Aorta (tissue), 5 donors: ENCODE results near the gene INPP5D. TPM values are rescaled to one million over a fixed set of nuclear protein-coding genes. Genes with fewer than 3 reads are reported as not detected.
A peak's percentile ranks its signal among the peaks of the same experiment; 100 is the strongest.
"Not testable (repeated sequence)": the region's sequence is repeated elsewhere in the genome, so short reads cannot be mapped to it uniquely, and the experiment has no call there.

Experiments
- ATAC-seq: fragments of 200-7000 bp; cut with Tn5 transposase; one replicate; pipeline ENCODE4 v1.9.1; 2022; ENCODE audit warnings: moderate library complexity; ENCODE audit not compliant: low FRiP score
- DNase-seq, 2 donors: peaks; one replicate each; pipeline ENCODE4 v3.0.0-alpha.2; 2020
- H3K27ac ChIP-seq, 2 donors: one replicate each; pipeline ENCODE4 v1.5.1; 2013; ENCODE audit warnings: low read length in 2 of 2, mild to moderate bottlenecking in 2 of 2, moderate library complexity in 2 of 2, control low read depth in 1 of 2, inconsistent platforms in 1 of 2, low read depth in 1 of 2
- H3K27me3 ChIP-seq, 2 donors: one replicate each; pipeline ENCODE4 v1.6.1; 2013; ENCODE audit warnings: control low read depth in 1 of 2, low read length in 1 of 2, mild to moderate bottlenecking in 1 of 2, moderate library complexity in 1 of 2; ENCODE audit not compliant: insufficient read depth in 2 of 2, control insufficient read depth in 1 of 2
- H3K36me3 ChIP-seq, 2 donors: one replicate each; pipeline ENCODE4 v1.6.1; 2013; ENCODE audit warnings: control low read depth in 1 of 2, low read length in 1 of 2, mild to moderate bottlenecking in 1 of 2; ENCODE audit not compliant: insufficient read depth in 2 of 2, control insufficient read depth in 1 of 2
- H3K4me1 ChIP-seq, 2 donors: one replicate each; pipeline ENCODE4 v1.6.1; 2013; ENCODE audit warnings: low read length in 2 of 2, control low read depth in 1 of 2, mild to moderate bottlenecking in 1 of 2, moderate library complexity in 1 of 2; ENCODE audit not compliant: insufficient read depth in 2 of 2, control insufficient read depth in 1 of 2
- H3K4me3 ChIP-seq, 2 donors: one replicate each; pipeline ENCODE4 v1.5.1; 2013; ENCODE audit warnings: low read length in 2 of 2, control low read depth in 1 of 2, mild to moderate bottlenecking in 1 of 2
- H3K9me3 ChIP-seq: one replicate; pipeline ENCODE4 v1.6.1; 2013; ENCODE audit warnings: mild to moderate bottlenecking, low read length; ENCODE audit not compliant: control insufficient read depth
- WGBS, 2 donors: extraction: QIAGEN DNeasy Blood & Tissue Kit; methylation state at CpG; one replicate each; pipeline ENCODE4 v1.1.7; 2013; 5-methylcytosine and 5-hydroxymethylcytosine counted together
- intact Hi-C, 2 donors: fragments of 100-400 bp; cut with DNase I; formaldehyde crosslinking; loops; one replicate each; pipeline versions ENCODE4 v1.14.2 to v1.15.0; 2022
- polyA plus RNA-seq, 2 donors: library from polyadenylated mRNA; stranded (reverse); fragments of 200-250 nt; gene quantifications; one replicate each; pipeline ENCODE4 v1.2.3, GENCODE V29; 2013
- total RNA-seq, 2 donors: library from RNA; stranded (reverse); fragmentation: NEBNext Ultra II Directional; extraction: Animal tissue kit (Norgen Biotek cat#: 25700); gene quantifications; one replicate each; pipeline ENCODE4 v1.2.1, GENCODE V29; 2021
- donor health status: healthy with polysubstance abuse.
- donor health status: Bipolar disorder and iron deficiency.
- donor health status: DM: no; HTN: no; CAD: no.
- donor health status: DM: no; HTN: no; CAD: no.
- donor health status: DM: yes; HTN: yes; CAD: no.

Gene INPP5D
- total and polyA plus RNA-seq, 4 donors, result 0.95 to 51.2 (median 17.2) TPM

GRCh38 chr2:233147136-233147828, 87.1 kb downstream of the INPP5D start:
- no peaks in the 10 kb centered on the region for H3K27me3 ChIP-seq
- intact Hi-C loops, result no loop called here
- no peaks in the 10 kb centered on the region for H3K36me3 ChIP-seq
- no peak for ATAC-seq
- no peaks in the 10 kb centered on the region for H3K4me1 ChIP-seq
- peak in 1 of 2 donors; percentile 26 for DNase-seq
- H3K9me3 ChIP-seq, result no peaks in the 10 kb centered on the region
- H3K4me3 ChIP-seq, result no peak overlapping the region
- no peak overlapping the region for H3K27ac ChIP-seq
- WGBS, 2 donors, result 62 to 63% methylated on average over 22 of the region's 22 CpGs

- intact Hi-C loops, result no loop called here
- no peaks in the 10 kb centered on the region for H3K27me3 ChIP-seq
- DNase-seq, result no peak
- H3K27ac ChIP-seq, result no peak overlapping the region
- no peaks in the 10 kb centered on the region for H3K36me3 ChIP-seq
- ATAC-seq, result no peak
- H3K4me3 ChIP-seq, result no peak overlapping the region
- H3K4me1 ChIP-seq, result no peaks in the 10 kb centered on the region
- no peaks in the 10 kb centered on the region for H3K9me3 ChIP-seq
- WGBS, 2 donors, result 73 to 90% methylated on average over 1 of the region's 1 CpG
Measured at GRCh38 chr2:233147829-233148167, 87.7 kb downstream of the INPP5D start.

- no peak overlapping the region for H3K27ac ChIP-seq
- H3K9me3 ChIP-seq, result no peaks in the 10 kb centered on the region
- H3K4me3 ChIP-seq, result no peak overlapping the region
- H3K4me1 ChIP-seq, result no peaks in the 10 kb centered on the region
- H3K27me3 ChIP-seq, result no peaks in the 10 kb centered on the region
- DNase-seq (peak in 1 of 2 donors; percentile 29), ATAC-seq (no peak)
- no peaks in the 10 kb centered on the region for H3K36me3 ChIP-seq
- intact Hi-C loops, result no loop called here
- WGBS, 2 donors, result 83 to 84% methylated on average over 10 of the region's 10 CpGs
Measured at GRCh38 chr2:233148354-233148753, 88.2 kb downstream of the INPP5D start.

GRCh38 chr2:233152541-233152940, 92.4 kb downstream of the INPP5D start:
- Histone ChIP-seq H3K4me1 (no peaks in the 10 kb centered on the region), H3K36me3 (no peaks in the 10 kb centered on the region), H3K27ac (no peak overlapping the region), H3K27me3 (no peaks in the 10 kb centered on the region), H3K9me3 (no peaks in the 10 kb centered on the region), H3K4me3 (no peak overlapping the region)
- WGBS, 2 donors, result 1 to 3% methylated on average over 5 of the region's 5 CpGs
- peak in 1 of 2 donors; percentile 63 for DNase-seq
- ATAC-seq, result no peak
- intact Hi-C loops, result no loop called here

- DNase-seq, result peak in 1 of 2 donors; percentile 2
- no peak for ATAC-seq
- intact Hi-C loops, result no loop called here
- Histone ChIP-seq H3K4me1 (no peaks in the 10 kb centered on the region), H3K4me3 (no peak overlapping the region), H3K27me3 (no peaks in the 10 kb centered on the region), H3K36me3 (no peaks in the 10 kb centered on the region), H3K9me3 (no peaks in the 10 kb centered on the region), H3K27ac (no peak overlapping the region)
- WGBS, 2 donors, result 55 to 69% methylated on average over 9 of the region's 9 CpGs
Measured at GRCh38 chr2:233153146-233153798, 93.1 kb downstream of the INPP5D start.

- DNase-seq, result no peak
- no peak overlapping the region for H3K4me3 ChIP-seq
- ATAC-seq, result no peak
- no peaks in the 10 kb centered on the region for H3K4me1 ChIP-seq
- no peaks in the 10 kb centered on the region for H3K27me3 ChIP-seq
- H3K27ac ChIP-seq, result no peak overlapping the region
- H3K36me3 ChIP-seq, result no peaks in the 10 kb centered on the region
- intact Hi-C loops, result no loop called here
- 82 to 90% methylated on average over 3 to 4 of the region's 4 CpGs for WGBS, 2 donors
- H3K9me3 ChIP-seq, result no peaks in the 10 kb centered on the region
Measured at GRCh38 chr2:233156001-233156400, 95.9 kb downstream of the INPP5D start.

- H3K9me3 ChIP-seq, H3K4me1 ChIP-seq, H3K27ac ChIP-seq, H3K27me3 ChIP-seq, H3K36me3 ChIP-seq, ATAC-seq, H3K4me3 ChIP-seq, DNase-seq, intact Hi-C loops: not testable (repeated sequence)
- WGBS, 2 donors, result 96 to 99% methylated on average over 5 of the region's 5 CpGs
Measured at GRCh38 chr2:233156461-233156860, 96.3 kb downstream of the INPP5D start.

- Histone ChIP-seq H3K27ac (no peak overlapping the region), H3K27me3 (no peaks in the 10 kb centered on the region), H3K36me3 (no peaks in the 10 kb centered on the region), H3K4me3 (no peak overlapping the region), H3K4me1 (no peaks in the 10 kb centered on the region), H3K9me3 (no peaks in the 10 kb centered on the region)
- ATAC-seq (no peak), DNase-seq (no peak)
- 87 to 89% methylated on average over 11 of the region's 11 CpGs for WGBS, 2 donors
- intact Hi-C loops, result no loop called here
Measured at GRCh38 chr2:233161730-233162129, 101.6 kb downstream of the INPP5D start.

- H3K4me1 ChIP-seq, result no peaks in the 10 kb centered on the region
- intact Hi-C loops, result no loop called here
- no peak for ATAC-seq
- H3K27ac ChIP-seq, result no peak overlapping the region
- H3K27me3 ChIP-seq, result no peaks in the 10 kb centered on the region
- no peak overlapping the region for H3K4me3 ChIP-seq
- WGBS, 2 donors, result 84 to 92% methylated on average over 8 of the region's 8 CpGs
- H3K9me3 ChIP-seq, result no peaks in the 10 kb centered on the region
- no peaks in the 10 kb centered on the region for H3K36me3 ChIP-seq
- no peak for DNase-seq
Measured at GRCh38 chr2:233162770-233163169, 102.6 kb downstream of the INPP5D start.
